ENCODE measurements around the gene THAP3. TPM values are rescaled to one million over a fixed set of nuclear protein-coding genes. Genes with fewer than 3 reads are reported as not detected.
A peak's percentile ranks its signal among the peaks of the same experiment; 100 is the strongest.

Gene THAP3, protein sequence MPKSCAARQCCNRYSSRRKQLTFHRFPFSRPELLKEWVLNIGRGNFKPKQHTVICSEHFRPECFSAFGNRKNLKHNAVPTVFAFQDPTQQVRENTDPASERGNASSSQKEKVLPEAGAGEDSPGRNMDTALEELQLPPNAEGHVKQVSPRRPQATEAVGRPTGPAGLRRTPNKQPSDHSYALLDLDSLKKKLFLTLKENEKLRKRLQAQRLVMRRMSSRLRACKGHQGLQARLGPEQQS
- total RNA-seq (24.6 and 30.4 TPM in 2 replicates), polyA plus RNA-seq (20.2 and 23.9 TPM in 2 replicates), polyA minus RNA-seq (21.1 and 23.5 TPM in 2 replicates)
- total RNA-seq (2013), result 23.2 TPM

- DNase-seq, result peak; percentile 92
- no peaks in the 10 kb centered on the region for H3K9me3 Mint-ChIP-seq (ENCODE audit: insufficient read depth)
- H3K9me3 ChIP-seq (ENCODE audit: control extremely low read depth in 1 of 3, control insufficient read depth in 2 of 3, insufficient read depth in 1 of 3, low read length in 2 of 3), result no peaks in the 10 kb centered on the region
- H3K9ac ChIP-seq (ENCODE audit: low read length), result peak within 1 kb of the TSS; percentile 72
- intact Hi-C loops (cut with micrococcal nuclease), result loop anchor here (1.0 to 5.0 kb wide), 6 partner anchors 12 to 426 kb away; partner anchors contain the start of genes DNAJC11, KLHL21, NOL9 and PHF13
- peaks cover 3 to 26% of the 10 kb centered on the region in 2 experiments for H3K36me3 ChIP-seq (replicated peaks in 1 of 2; ENCODE audit: control extremely low read depth in 1 of 2, control insufficient read depth in 1 of 2, extremely low read depth in 1 of 2, insufficient read depth in 2 of 2, low read length in 1 of 2)
- TF ChIP-seq EZH2 (IDR thresholded peaks at IDR 0.05; ENCODE audit: borderline replicate concordance, insufficient read depth, low read depth, low read length, poor library complexity, severe bottlenecking), result no peak
- TF ChIP-seq, protein P1, sequence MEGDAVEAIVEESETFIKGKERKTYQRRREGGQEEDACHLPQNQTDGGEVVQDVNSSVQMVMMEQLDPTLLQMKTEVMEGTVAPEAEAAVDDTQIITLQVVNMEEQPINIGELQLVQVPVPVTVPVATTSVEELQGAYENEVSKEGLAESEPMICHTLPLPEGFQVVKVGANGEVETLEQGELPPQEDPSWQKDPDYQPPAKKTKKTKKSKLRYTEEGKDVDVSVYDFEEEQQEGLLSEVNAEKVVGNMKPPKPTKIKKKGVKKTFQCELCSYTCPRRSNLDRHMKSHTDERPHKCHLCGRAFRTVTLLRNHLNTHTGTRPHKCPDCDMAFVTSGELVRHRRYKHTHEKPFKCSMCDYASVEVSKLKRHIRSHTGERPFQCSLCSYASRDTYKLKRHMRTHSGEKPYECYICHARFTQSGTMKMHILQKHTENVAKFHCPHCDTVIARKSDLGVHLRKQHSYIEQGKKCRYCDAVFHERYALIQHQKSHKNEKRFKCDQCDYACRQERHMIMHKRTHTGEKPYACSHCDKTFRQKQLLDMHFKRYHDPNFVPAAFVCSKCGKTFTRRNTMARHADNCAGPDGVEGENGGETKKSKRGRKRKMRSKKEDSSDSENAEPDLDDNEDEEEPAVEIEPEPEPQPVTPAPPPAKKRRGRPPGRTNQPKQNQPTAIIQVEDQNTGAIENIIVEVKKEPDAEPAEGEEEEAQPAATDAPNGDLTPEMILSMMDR (IDR thresholded peaks at IDR 0.05), result peak; percentile 57
- ATAC-seq (ENCODE audit: low read depth), result peak; percentile 98
- peaks cover 46% of the 10 kb centered on the region for H3K79me2 ChIP-seq (ENCODE audit: control insufficient read depth, insufficient read depth, low read length)
- peak within 1 kb of the TSS; percentile 93 for H3K4me3 Mint-ChIP-seq
- H3K27me3 ChIP-seq (replicated peaks in 1 of 4; ENCODE audit: control extremely low read depth in 1 of 4, control insufficient read depth in 3 of 4, insufficient read depth in 4 of 4, low read length in 3 of 4), result no peaks in the 10 kb centered on the region
- POLR2A ChIA-PET, result interaction anchor here (0.7 to 1.6 kb wide), 3 partner anchors 11 to 40 kb away, joined by 3 to 8 read pairs (median 4); partner anchors contain the start of gene PHF13
- 2% methylated on average over 72 of the region's 73 CpGs for WGBS (ENCODE audit: insufficient coverage)
- H3K4me1 ChIP-seq (ENCODE audit: control insufficient read depth in 2 of 2, insufficient read depth in 2 of 2, low read length in 2 of 2), result peaks cover 13 to 32% of the 10 kb centered on the region in 2 donors
- CTCF ChIA-PET, result interaction anchor here (0.6 to 2.5 kb wide), 4 partner anchors 21 to 67 kb away, joined by 3 to 16 read pairs (median 4); partner anchors contain the start of gene KLHL21
- peaks cover 38% of the 10 kb centered on the region for H4K20me1 ChIP-seq (ENCODE audit: control insufficient read depth, insufficient read depth, low read length, poor library complexity, severe bottlenecking)
- peaks cover 31% of the 10 kb centered on the region for H3K4me1 Mint-ChIP-seq
- H3K27ac ChIP-seq (ENCODE audit: low read length in 2 of 2), result peak within 1 kb of the TSS in 1 of 2 donors; percentile 27
- peak within 1 kb of the TSS; percentile 61 to 80 (median 62) for H3K4me3 ChIP-seq (ENCODE audit: control extremely low read depth in 1 of 5, extremely low read depth in 1 of 5, insufficient read depth in 1 of 5, low read depth in 2 of 5, low read length in 4 of 5)
- peak within 1 kb of the TSS; percentile 84 for H3K4me2 ChIP-seq (replicated peaks; ENCODE audit: low read depth, low read length, poor library complexity, severe bottlenecking)
- no peaks in the 10 kb centered on the region for H3K27me3 Mint-ChIP-seq
- H3K27ac Mint-ChIP-seq, result peak within 1 kb of the TSS; percentile 81
- peak within 1 kb of the TSS; percentile 78 for H2AFZ ChIP-seq (ENCODE audit: insufficient read depth, low read depth, low read length, poor library complexity, severe bottlenecking)
These were observed at the start of gene THAP3 for GRCh38 chr1:6624710-6625583. Gene THAP3, plus strand, starts transcription at chr1:6624868. Its CDS starts 351 bp downstream, at chr1:6625219.
